GM23248 (cell line): ENCODE measurements around the gene PAM.

Source experiments
- EZH2 ChIP-seq: fragments of 200-600 bp; sonication (generic); IDR thresholded peaks from 2 replicates; pipeline ENCODE4 v1.6.1; 2018; ENCODE audit warnings: antibody characterized with exemption, mild to moderate bottlenecking; ENCODE audit not compliant: insufficient read depth, poor library complexity, severe bottlenecking
- EZH2phosphoT487 ChIP-seq: fragments of 200-600 bp; sonication (generic); IDR thresholded peaks from 2 replicates; pipeline ENCODE4 v1.6.1; 2018; ENCODE audit warnings: antibody characterized with exemption, moderate library complexity, mild to moderate bottlenecking, low read depth; ENCODE audit not compliant: insufficient read depth

- TF ChIP-seq EZH2 = no peak
- TF ChIP-seq EZH2phosphoT487 = no peak
Measured at GRCh38 chr5:102865510-102866236, 110.6 kb downstream of the PAM start.
